ENCODE results near the gene CFAP65. TPM values are rescaled to one million over a fixed set of nuclear protein-coding genes. Genes with fewer than 3 reads are reported as not detected.

Gene CFAP65
- total RNA-seq, 1 donor from 2014 or later = not detected

DNA sequence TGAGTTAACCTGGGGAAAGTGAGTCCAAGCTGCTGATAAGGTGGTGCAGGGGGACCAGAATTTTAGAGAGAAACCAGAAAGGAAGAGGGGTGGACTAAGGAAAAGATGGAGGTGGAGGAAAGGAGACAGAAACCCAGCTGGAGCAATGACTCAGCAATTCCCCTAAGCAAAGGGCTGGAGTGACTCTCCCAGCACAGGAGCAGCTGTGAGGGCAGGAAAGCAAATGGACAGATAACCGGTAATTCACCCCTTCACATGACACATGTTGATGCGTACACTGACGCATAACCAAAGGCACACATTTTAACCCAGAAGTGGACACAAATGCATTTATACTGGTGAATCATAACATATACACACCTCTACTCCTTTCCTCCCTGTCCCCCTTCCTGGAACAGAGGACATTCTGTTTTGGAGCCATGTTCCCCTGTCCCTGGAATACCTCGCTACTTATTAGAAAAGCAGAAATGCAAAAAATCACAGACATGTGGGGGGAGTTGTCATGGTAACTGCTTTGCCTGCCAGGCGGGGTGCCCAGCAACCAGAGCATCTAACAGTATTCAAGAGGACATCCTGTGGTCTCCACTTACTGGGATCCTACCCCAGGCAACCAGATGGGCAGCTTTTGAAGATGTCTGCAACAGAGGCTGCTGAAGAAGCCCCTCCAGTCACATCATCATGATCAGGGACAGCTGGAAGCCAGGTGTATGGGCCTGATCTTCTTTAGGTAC lies 77.1 kb downstream of the CFAP65 start:
- Mint-ChIP-seq H3K36me3 (ENCODE audit: low read depth) (peaks cover 3% of the 10 kb centered on the region), H3K4me1 (ENCODE audit: low read depth) (peaks cover 17% of the 10 kb centered on the region), H3K27ac (ENCODE audit: unreplicated experiment) (no peak overlapping the region), H3K9me3 (ENCODE audit: low read depth) (no peaks in the 10 kb centered on the region), H3K27me3 (ENCODE audit: low read depth) (peaks cover 71% of the 10 kb centered on the region), H3K4me3 (ENCODE audit: unreplicated experiment) (no peak overlapping the region)
- TF ChIP-seq, protein P1, sequence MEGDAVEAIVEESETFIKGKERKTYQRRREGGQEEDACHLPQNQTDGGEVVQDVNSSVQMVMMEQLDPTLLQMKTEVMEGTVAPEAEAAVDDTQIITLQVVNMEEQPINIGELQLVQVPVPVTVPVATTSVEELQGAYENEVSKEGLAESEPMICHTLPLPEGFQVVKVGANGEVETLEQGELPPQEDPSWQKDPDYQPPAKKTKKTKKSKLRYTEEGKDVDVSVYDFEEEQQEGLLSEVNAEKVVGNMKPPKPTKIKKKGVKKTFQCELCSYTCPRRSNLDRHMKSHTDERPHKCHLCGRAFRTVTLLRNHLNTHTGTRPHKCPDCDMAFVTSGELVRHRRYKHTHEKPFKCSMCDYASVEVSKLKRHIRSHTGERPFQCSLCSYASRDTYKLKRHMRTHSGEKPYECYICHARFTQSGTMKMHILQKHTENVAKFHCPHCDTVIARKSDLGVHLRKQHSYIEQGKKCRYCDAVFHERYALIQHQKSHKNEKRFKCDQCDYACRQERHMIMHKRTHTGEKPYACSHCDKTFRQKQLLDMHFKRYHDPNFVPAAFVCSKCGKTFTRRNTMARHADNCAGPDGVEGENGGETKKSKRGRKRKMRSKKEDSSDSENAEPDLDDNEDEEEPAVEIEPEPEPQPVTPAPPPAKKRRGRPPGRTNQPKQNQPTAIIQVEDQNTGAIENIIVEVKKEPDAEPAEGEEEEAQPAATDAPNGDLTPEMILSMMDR (IDR thresholded peaks at IDR 0.05) = no peak
- DNase-seq (ENCODE audit: low spot score) = no peak

GRCh38 chr2:218963601-218964000 lies 77.7 kb downstream of the CFAP65 start:
- TF ChIP-seq, protein P1 (IDR thresholded peaks at IDR 0.05) = no peak
- no peak overlapping the region for H3K4me3 Mint-ChIP-seq (ENCODE audit: unreplicated experiment)

GRCh38 chr2:218962859-218963492 lies 78.3 kb downstream of the CFAP65 start:
- H3K4me1 Mint-ChIP-seq (ENCODE audit: low read depth) = peaks cover 20% of the 10 kb centered on the region
- H3K27me3 Mint-ChIP-seq (ENCODE audit: low read depth) = peaks cover 71% of the 10 kb centered on the region
- no peak overlapping the region for H3K27ac Mint-ChIP-seq (ENCODE audit: unreplicated experiment)
- DNase-seq (ENCODE audit: low spot score) = no peak
- H3K4me3 Mint-ChIP-seq (ENCODE audit: unreplicated experiment) = no peak overlapping the region
- peaks cover 3% of the 10 kb centered on the region for H3K36me3 Mint-ChIP-seq (ENCODE audit: low read depth)
- H3K9me3 Mint-ChIP-seq (ENCODE audit: low read depth) = no peaks in the 10 kb centered on the region
- TF ChIP-seq, protein P1 (IDR thresholded peaks at IDR 0.05) = no peak

More at GRCh38 chr2:218963601-218964000, 77.7 kb downstream of the CFAP65 start:
- peaks cover 20% of the 10 kb centered on the region for H3K4me1 Mint-ChIP-seq (ENCODE audit: low read depth)
- H3K36me3 Mint-ChIP-seq (ENCODE audit: low read depth) = peaks cover 3% of the 10 kb centered on the region
- DNase-seq (ENCODE audit: low spot score) = no peak
- no peaks in the 10 kb centered on the region for H3K9me3 Mint-ChIP-seq (ENCODE audit: low read depth)
- no peak overlapping the region for H3K27ac Mint-ChIP-seq (ENCODE audit: unreplicated experiment)
- H3K27me3 Mint-ChIP-seq (ENCODE audit: low read depth) = peaks cover 71% of the 10 kb centered on the region

GRCh38 chr2:218961651-218962570 lies 79.4 kb downstream of the CFAP65 start:
- Mint-ChIP-seq H3K4me1 (ENCODE audit: low read depth) (peaks cover 20% of the 10 kb centered on the region), H3K36me3 (ENCODE audit: low read depth) (peaks cover 3% of the 10 kb centered on the region), H3K4me3 (ENCODE audit: unreplicated experiment) (no peak overlapping the region), H3K27ac (ENCODE audit: unreplicated experiment) (no peak overlapping the region), H3K27me3 (ENCODE audit: low read depth) (peaks cover 76% of the 10 kb centered on the region), H3K9me3 (ENCODE audit: low read depth) (no peaks in the 10 kb centered on the region)
- no peak for DNase-seq (ENCODE audit: low spot score)
- TF ChIP-seq, protein P1 (IDR thresholded peaks at IDR 0.05) = no peak

DNA sequence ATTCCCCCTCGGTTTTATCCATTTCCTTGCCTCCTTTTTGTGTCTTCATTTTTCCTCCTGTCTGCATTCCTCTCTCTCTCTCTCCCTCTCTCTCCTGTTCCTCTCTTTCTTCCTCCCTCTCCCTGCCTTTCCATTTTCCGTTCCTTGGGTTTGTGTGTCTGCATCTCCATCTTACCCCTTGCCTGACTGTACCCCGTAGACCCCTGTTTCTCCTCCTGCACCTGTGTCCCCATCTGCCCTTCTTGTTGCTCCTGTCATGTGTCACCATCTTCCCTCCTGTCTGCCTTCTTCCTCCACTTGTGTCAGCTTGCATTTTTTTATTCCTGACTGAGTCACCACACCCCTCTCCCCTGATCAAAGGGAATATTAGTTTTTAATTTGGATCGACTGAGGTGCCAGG lies 80.1 kb downstream of the CFAP65 start:
- Mint-ChIP-seq H3K36me3 (ENCODE audit: low read depth) (peaks cover 3% of the 10 kb centered on the region), H3K27me3 (ENCODE audit: low read depth) (peaks cover 77% of the 10 kb centered on the region), H3K4me3 (ENCODE audit: unreplicated experiment) (peak overlapping the region; percentile 24), H3K4me1 (ENCODE audit: low read depth) (peaks cover 20% of the 10 kb centered on the region), H3K9me3 (ENCODE audit: low read depth) (no peaks in the 10 kb centered on the region), H3K27ac (ENCODE audit: unreplicated experiment) (no peak overlapping the region)
- DNase-seq (ENCODE audit: low spot score) = no peak
- TF ChIP-seq, protein P1 (IDR thresholded peaks at IDR 0.05) = no peak
